Naive B cell (primary cell): ENCODE measurements around the gene SLC6A9. TPM values are rescaled to one million over a fixed set of nuclear protein-coding genes. Genes with fewer than 3 reads are reported as not detected.
A peak's percentile ranks its signal among the peaks of the same experiment; 100 is the strongest.

Experiments
- ATAC-seq, 2 donors: fragments of 150-1000 bp; cut with Tn5 transposase; 2 replicates each; pipeline ENCODE4 v1.10.0; 2021; ENCODE audit warnings: low read depth in 2 of 2, mild to moderate bottlenecking in 2 of 2, moderate library complexity in 2 of 2
- DNase-seq: peaks from one replicate; pipeline ENCODE4 v3.0.0; 2022
- H3K27ac Mint-ChIP-seq, 6 donors: one replicate each; pipeline ENCODE4 v1.8.0; 2020 to 2022; ENCODE audit warnings: mild to moderate bottlenecking in 6 of 6, mixed read lengths in 6 of 6, moderate library complexity in 5 of 6, inconsistent platforms in 2 of 6
- H3K27me3 Mint-ChIP-seq, 3 donors: one replicate each; pipeline ENCODE4 v1.8.0; 2021 to 2022; ENCODE audit warnings: mixed read lengths in 3 of 3, mild to moderate bottlenecking in 1 of 3
- H3K36me3 Mint-ChIP-seq, 2 donors: one replicate each; pipeline ENCODE4 v1.8.0; 2020 to 2022; ENCODE audit warnings: mixed read lengths in 2 of 2, inconsistent platforms in 1 of 2, mild to moderate bottlenecking in 1 of 2
- H3K4me1 Mint-ChIP-seq, 3 donors: one replicate each; pipeline ENCODE4 v1.8.0; 2020 to 2022; ENCODE audit warnings: mixed read lengths in 3 of 3, inconsistent platforms in 1 of 3, mild to moderate bottlenecking in 1 of 3, moderate library complexity in 1 of 3
- H3K4me3 Mint-ChIP-seq, 8 donors: one replicate each; pipeline ENCODE4 v1.8.0; 2020 to 2022; ENCODE audit warnings: mild to moderate bottlenecking in 8 of 8, mixed read lengths in 8 of 8, moderate library complexity in 8 of 8, inconsistent platforms in 2 of 8
- H3K9me3 Mint-ChIP-seq, 7 donors: one replicate each; pipeline ENCODE4 v1.8.0; 2020 to 2022; ENCODE audit warnings: mixed read lengths in 7 of 7, mild to moderate bottlenecking in 5 of 7, inconsistent platforms in 2 of 7, moderate library complexity in 1 of 7
- polyA plus RNA-seq, 6 donors: library from polyadenylated mRNA; unstranded; fragments of 300-500 nt; fragmentation: Illumina TruSeq; gene quantifications; one replicate each; pipeline ENCODE4 v1.2.3, GENCODE V29; 2021; ENCODE audit warnings: low read depth in 6 of 6

The SLC6A9 gene
- polyA plus RNA-seq, 6 donors from 2014 or later, result not detected

GRCh38 chr1:44019466-44019948, 11.8 kb downstream of the SLC6A9 start:
- no peak for DNase-seq
- Mint-ChIP-seq H3K4me1 (no peaks in the 10 kb centered on the region), H3K27ac (no peak overlapping the region), H3K27me3 (peaks cover 0 to 3% (median 2%) of the 10 kb centered on the region in 3 donors), H3K36me3 (no peaks in the 10 kb centered on the region), H3K9me3 (no peaks in the 10 kb centered on the region), H3K4me3 (no peak overlapping the region)
- no peak for ATAC-seq

GRCh38 chr1:44016890-44017400, 14.3 kb downstream of the SLC6A9 start:
- H3K9me3 Mint-ChIP-seq, result no peaks in the 10 kb centered on the region
- no peak overlapping the region for H3K4me3 Mint-ChIP-seq
- no peak overlapping the region for H3K27ac Mint-ChIP-seq
- H3K36me3 Mint-ChIP-seq, result no peaks in the 10 kb centered on the region
- ATAC-seq (no peak), DNase-seq (no peak)
- H3K27me3 Mint-ChIP-seq, result peaks cover 0 to 13% (median 11%) of the 10 kb centered on the region in 3 donors
- no peaks in the 10 kb centered on the region for H3K4me1 Mint-ChIP-seq

- Mint-ChIP-seq H3K4me3 (no peak overlapping the region), H3K27me3 (peaks cover 0 to 13% (median 11%) of the 10 kb centered on the region in 3 donors), H3K4me1 (no peaks in the 10 kb centered on the region), H3K27ac (no peak overlapping the region), H3K36me3 (no peaks in the 10 kb centered on the region), H3K9me3 (no peaks in the 10 kb centered on the region)
- ATAC-seq (no peak), DNase-seq (no peak)
Measured at GRCh38 chr1:44016041-44016889, 15.0 kb downstream of the SLC6A9 start.

GRCh38 chr1:44015206-44015605, 16.1 kb downstream of the SLC6A9 start:
- no peaks in the 10 kb centered on the region for H3K4me1 Mint-ChIP-seq

GRCh38 chr1:44014365-44015104, 16.7 kb downstream of the SLC6A9 start:
- ATAC-seq (no peak), DNase-seq (no peak)
- Mint-ChIP-seq H3K4me1 (no peaks in the 10 kb centered on the region), H3K36me3 (no peaks in the 10 kb centered on the region), H3K4me3 (no peak overlapping the region), H3K9me3 (no peaks in the 10 kb centered on the region), H3K27me3 (peaks cover 0 to 13% (median 11%) of the 10 kb centered on the region in 3 donors), H3K27ac (peak overlapping the region in 2 of 6 donors; percentile 3 to 13)

More at GRCh38 chr1:44015206-44015605, 16.1 kb downstream of the SLC6A9 start:
- Mint-ChIP-seq H3K4me3 (no peak overlapping the region), H3K36me3 (no peaks in the 10 kb centered on the region), H3K27me3 (peaks cover 0 to 13% (median 11%) of the 10 kb centered on the region in 3 donors), H3K9me3 (no peaks in the 10 kb centered on the region), H3K27ac (no peak overlapping the region)
- no peak for DNase-seq
- ATAC-seq, result no peak

- Mint-ChIP-seq H3K36me3 (no peaks in the 10 kb centered on the region), H3K27ac (peak overlapping the region in 2 of 6 donors; percentile 3 to 13), H3K4me3 (no peak overlapping the region)
Measured at GRCh38 chr1:44013949-44014348, 17.3 kb downstream of the SLC6A9 start.

GRCh38 chr1:44012941-44013609, 18.2 kb downstream of the SLC6A9 start:
- DNase-seq (no peak), ATAC-seq (no peak)
- no peaks in the 10 kb centered on the region for H3K9me3 Mint-ChIP-seq
- no peak overlapping the region for H3K4me3 Mint-ChIP-seq
- H3K36me3 Mint-ChIP-seq, result no peaks in the 10 kb centered on the region
- no peaks in the 10 kb centered on the region for H3K4me1 Mint-ChIP-seq
- no peak overlapping the region for H3K27ac Mint-ChIP-seq
- H3K27me3 Mint-ChIP-seq, result peaks cover 0 to 13% (median 11%) of the 10 kb centered on the region in 3 donors

More at GRCh38 chr1:44013949-44014348, 17.3 kb downstream of the SLC6A9 start:
- ATAC-seq (no peak), DNase-seq (no peak)
- no peaks in the 10 kb centered on the region for H3K4me1 Mint-ChIP-seq
- no peaks in the 10 kb centered on the region for H3K9me3 Mint-ChIP-seq
- peaks cover 0 to 13% (median 11%) of the 10 kb centered on the region in 3 donors for H3K27me3 Mint-ChIP-seq

- peaks cover 0 to 13% (median 11%) of the 10 kb centered on the region in 3 donors for H3K27me3 Mint-ChIP-seq
- no peak for DNase-seq
- H3K9me3 Mint-ChIP-seq, result no peaks in the 10 kb centered on the region
- H3K4me1 Mint-ChIP-seq, result no peaks in the 10 kb centered on the region
- H3K4me3 Mint-ChIP-seq, result peak overlapping the region in 1 of 8 donors; percentile 13
- no peak for ATAC-seq
- H3K36me3 Mint-ChIP-seq, result no peaks in the 10 kb centered on the region
- H3K27ac Mint-ChIP-seq, result peak overlapping the region in 1 of 6 donors; percentile 89
Measured at GRCh38 chr1:44012404-44012803, 18.9 kb downstream of the SLC6A9 start.

GRCh38 chr1:44010935-44011471, 20.3 kb downstream of the SLC6A9 start:
- Mint-ChIP-seq H3K4me1 (no peaks in the 10 kb centered on the region), H3K27ac (no peak overlapping the region), H3K9me3 (no peaks in the 10 kb centered on the region), H3K36me3 (no peaks in the 10 kb centered on the region), H3K27me3 (peaks cover 0 to 13% (median 11%) of the 10 kb centered on the region in 3 donors), H3K4me3 (no peak overlapping the region)
- no peak for ATAC-seq
- DNase-seq, result no peak

- ATAC-seq (no peak), DNase-seq (no peak)
- H3K4me1 Mint-ChIP-seq, result no peaks in the 10 kb centered on the region
- H3K27ac Mint-ChIP-seq, result no peak overlapping the region
- no peaks in the 10 kb centered on the region for H3K27me3 Mint-ChIP-seq
- H3K4me3 Mint-ChIP-seq, result peak overlapping the region in 1 of 8 donors; percentile 64
- H3K36me3 Mint-ChIP-seq, result no peaks in the 10 kb centered on the region
- H3K9me3 Mint-ChIP-seq, result no peaks in the 10 kb centered on the region
Measured at GRCh38 chr1:44008259-44008658, 23.0 kb downstream of the SLC6A9 start.

GRCh38 chr1:44002606-44003157, 28.6 kb downstream of the SLC6A9 start:
- no peak for ATAC-seq
- Mint-ChIP-seq H3K4me1 (peaks cover 0 to 5% (median 0%) of the 10 kb centered on the region in 3 donors), H3K27me3 (peaks cover 0 to 14% (median 0%) of the 10 kb centered on the region in 3 donors), H3K9me3 (no peaks in the 10 kb centered on the region), H3K36me3 (no peaks in the 10 kb centered on the region), H3K4me3 (no peak overlapping the region), H3K27ac (no peak overlapping the region)
- DNase-seq, result no peak

- DNase-seq (no peak), ATAC-seq (no peak)
- H3K4me1 Mint-ChIP-seq, result peaks cover 0 to 5% (median 0%) of the 10 kb centered on the region in 3 donors
- H3K4me3 Mint-ChIP-seq, result no peak overlapping the region
- H3K27ac Mint-ChIP-seq, result no peak overlapping the region
- no peaks in the 10 kb centered on the region for H3K9me3 Mint-ChIP-seq
- H3K36me3 Mint-ChIP-seq, result no peaks in the 10 kb centered on the region
- peaks cover 0 to 14% (median 0%) of the 10 kb centered on the region in 3 donors for H3K27me3 Mint-ChIP-seq
Measured at GRCh38 chr1:44002165-44002564, 29.1 kb downstream of the SLC6A9 start.
